Measurements from ENCODE around the gene SRRM2. TPM values are rescaled to one million over a fixed set of nuclear protein-coding genes. Genes with fewer than 3 reads are reported as not detected.

The SRRM2 gene
- total and polyA plus RNA-seq, 9 of the 15 experiments (the other 6 are each of a cell fraction or from before 2014, with no cell fraction given), result 26.7 to 563 (median 81.1) TPM

DNA sequence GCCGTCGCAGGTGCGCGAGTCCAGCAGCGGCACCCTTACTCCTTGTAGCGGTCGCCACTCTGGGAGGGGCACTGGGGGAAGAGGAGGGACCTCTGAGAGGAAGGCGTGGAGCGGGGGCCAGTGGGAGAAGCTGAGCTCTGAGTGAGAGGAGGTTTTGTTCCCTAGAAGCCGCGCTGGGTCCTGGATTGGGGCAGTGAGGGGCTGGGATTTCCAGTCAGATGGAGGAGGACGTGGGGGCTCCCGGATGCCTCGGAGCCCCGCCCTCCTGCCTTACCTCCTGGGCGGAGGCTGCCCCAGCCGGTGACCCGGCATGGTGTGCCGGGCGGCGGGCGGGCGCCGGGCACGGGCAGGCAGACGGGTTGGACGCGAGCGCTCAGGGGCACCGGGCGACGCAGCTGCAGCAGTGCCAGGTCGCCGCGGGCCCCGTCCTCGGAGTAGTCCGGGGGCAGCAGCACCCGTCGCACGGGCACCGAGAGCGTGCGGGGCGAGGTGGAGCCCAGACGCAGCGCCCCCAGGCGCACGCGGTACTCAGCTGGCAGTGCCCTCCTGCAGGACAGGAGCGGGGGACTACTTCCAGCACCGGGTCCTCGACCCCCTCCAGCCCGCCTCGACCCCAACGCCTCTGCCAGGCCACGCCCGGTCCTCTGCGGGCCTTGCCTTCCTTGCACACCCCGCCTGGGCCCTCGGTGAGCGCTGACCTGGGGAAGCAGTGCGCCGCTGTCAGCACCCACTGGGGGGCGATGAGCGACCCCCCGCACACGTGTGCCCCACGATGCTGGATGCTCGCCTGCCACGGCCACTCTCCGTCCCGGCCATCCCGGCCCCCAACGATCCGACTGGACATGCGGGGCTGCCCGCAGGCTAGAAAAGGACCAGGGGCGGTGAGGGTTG, 32.9 kb downstream of the SRRM2 start (continued):
- TF ChIP-seq, protein P1, sequence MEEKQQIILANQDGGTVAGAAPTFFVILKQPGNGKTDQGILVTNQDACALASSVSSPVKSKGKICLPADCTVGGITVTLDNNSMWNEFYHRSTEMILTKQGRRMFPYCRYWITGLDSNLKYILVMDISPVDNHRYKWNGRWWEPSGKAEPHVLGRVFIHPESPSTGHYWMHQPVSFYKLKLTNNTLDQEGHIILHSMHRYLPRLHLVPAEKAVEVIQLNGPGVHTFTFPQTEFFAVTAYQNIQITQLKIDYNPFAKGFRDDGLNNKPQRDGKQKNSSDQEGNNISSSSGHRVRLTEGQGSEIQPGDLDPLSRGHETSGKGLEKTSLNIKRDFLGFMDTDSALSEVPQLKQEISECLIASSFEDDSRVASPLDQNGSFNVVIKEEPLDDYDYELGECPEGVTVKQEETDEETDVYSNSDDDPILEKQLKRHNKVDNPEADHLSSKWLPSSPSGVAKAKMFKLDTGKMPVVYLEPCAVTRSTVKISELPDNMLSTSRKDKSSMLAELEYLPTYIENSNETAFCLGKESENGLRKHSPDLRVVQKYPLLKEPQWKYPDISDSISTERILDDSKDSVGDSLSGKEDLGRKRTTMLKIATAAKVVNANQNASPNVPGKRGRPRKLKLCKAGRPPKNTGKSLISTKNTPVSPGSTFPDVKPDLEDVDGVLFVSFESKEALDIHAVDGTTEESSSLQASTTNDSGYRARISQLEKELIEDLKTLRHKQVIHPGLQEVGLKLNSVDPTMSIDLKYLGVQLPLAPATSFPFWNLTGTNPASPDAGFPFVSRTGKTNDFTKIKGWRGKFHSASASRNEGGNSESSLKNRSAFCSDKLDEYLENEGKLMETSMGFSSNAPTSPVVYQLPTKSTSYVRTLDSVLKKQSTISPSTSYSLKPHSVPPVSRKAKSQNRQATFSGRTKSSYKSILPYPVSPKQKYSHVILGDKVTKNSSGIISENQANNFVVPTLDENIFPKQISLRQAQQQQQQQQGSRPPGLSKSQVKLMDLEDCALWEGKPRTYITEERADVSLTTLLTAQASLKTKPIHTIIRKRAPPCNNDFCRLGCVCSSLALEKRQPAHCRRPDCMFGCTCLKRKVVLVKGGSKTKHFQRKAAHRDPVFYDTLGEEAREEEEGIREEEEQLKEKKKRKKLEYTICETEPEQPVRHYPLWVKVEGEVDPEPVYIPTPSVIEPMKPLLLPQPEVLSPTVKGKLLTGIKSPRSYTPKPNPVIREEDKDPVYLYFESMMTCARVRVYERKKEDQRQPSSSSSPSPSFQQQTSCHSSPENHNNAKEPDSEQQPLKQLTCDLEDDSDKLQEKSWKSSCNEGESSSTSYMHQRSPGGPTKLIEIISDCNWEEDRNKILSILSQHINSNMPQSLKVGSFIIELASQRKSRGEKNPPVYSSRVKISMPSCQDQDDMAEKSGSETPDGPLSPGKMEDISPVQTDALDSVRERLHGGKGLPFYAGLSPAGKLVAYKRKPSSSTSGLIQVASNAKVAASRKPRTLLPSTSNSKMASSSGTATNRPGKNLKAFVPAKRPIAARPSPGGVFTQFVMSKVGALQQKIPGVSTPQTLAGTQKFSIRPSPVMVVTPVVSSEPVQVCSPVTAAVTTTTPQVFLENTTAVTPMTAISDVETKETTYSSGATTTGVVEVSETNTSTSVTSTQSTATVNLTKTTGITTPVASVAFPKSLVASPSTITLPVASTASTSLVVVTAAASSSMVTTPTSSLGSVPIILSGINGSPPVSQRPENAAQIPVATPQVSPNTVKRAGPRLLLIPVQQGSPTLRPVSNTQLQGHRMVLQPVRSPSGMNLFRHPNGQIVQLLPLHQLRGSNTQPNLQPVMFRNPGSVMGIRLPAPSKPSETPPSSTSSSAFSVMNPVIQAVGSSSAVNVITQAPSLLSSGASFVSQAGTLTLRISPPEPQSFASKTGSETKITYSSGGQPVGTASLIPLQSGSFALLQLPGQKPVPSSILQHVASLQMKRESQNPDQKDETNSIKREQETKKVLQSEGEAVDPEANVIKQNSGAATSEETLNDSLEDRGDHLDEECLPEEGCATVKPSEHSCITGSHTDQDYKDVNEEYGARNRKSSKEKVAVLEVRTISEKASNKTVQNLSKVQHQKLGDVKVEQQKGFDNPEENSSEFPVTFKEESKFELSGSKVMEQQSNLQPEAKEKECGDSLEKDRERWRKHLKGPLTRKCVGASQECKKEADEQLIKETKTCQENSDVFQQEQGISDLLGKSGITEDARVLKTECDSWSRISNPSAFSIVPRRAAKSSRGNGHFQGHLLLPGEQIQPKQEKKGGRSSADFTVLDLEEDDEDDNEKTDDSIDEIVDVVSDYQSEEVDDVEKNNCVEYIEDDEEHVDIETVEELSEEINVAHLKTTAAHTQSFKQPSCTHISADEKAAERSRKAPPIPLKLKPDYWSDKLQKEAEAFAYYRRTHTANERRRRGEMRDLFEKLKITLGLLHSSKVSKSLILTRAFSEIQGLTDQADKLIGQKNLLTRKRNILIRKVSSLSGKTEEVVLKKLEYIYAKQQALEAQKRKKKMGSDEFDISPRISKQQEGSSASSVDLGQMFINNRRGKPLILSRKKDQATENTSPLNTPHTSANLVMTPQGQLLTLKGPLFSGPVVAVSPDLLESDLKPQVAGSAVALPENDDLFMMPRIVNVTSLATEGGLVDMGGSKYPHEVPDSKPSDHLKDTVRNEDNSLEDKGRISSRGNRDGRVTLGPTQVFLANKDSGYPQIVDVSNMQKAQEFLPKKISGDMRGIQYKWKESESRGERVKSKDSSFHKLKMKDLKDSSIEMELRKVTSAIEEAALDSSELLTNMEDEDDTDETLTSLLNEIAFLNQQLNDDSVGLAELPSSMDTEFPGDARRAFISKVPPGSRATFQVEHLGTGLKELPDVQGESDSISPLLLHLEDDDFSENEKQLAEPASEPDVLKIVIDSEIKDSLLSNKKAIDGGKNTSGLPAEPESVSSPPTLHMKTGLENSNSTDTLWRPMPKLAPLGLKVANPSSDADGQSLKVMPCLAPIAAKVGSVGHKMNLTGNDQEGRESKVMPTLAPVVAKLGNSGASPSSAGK (IDR thresholded peaks at IDR 0.05), result peak; percentile 84
- TF ChIP-seq, protein P2, sequence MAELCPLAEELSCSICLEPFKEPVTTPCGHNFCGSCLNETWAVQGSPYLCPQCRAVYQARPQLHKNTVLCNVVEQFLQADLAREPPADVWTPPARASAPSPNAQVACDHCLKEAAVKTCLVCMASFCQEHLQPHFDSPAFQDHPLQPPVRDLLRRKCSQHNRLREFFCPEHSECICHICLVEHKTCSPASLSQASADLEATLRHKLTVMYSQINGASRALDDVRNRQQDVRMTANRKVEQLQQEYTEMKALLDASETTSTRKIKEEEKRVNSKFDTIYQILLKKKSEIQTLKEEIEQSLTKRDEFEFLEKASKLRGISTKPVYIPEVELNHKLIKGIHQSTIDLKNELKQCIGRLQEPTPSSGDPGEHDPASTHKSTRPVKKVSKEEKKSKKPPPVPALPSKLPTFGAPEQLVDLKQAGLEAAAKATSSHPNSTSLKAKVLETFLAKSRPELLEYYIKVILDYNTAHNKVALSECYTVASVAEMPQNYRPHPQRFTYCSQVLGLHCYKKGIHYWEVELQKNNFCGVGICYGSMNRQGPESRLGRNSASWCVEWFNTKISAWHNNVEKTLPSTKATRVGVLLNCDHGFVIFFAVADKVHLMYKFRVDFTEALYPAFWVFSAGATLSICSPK (IDR thresholded peaks at IDR 0.05; ENCODE audit: borderline replicate concordance), result no peak
- TF ChIP-seq, protein P3, sequence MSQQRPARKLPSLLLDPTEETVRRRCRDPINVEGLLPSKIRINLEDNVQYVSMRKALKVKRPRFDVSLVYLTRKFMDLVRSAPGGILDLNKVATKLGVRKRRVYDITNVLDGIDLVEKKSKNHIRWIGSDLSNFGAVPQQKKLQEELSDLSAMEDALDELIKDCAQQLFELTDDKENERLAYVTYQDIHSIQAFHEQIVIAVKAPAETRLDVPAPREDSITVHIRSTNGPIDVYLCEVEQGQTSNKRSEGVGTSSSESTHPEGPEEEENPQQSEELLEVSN (IDR thresholded peaks at IDR 0.05; ENCODE audit: borderline replicate concordance in 1 of 2, extremely low read depth in 1 of 2, insufficient read depth in 1 of 2, insufficient read length in 1 of 2, low read depth in 1 of 2, low read length in 1 of 2, poor library complexity in 1 of 2, severe bottlenecking in 1 of 2), result peak; percentile 34 to 71
- no peak for TF ChIP-seq COPS2 (conservative IDR thresholded peaks at IDR 0.05)
- TF ChIP-seq, protein P4, sequence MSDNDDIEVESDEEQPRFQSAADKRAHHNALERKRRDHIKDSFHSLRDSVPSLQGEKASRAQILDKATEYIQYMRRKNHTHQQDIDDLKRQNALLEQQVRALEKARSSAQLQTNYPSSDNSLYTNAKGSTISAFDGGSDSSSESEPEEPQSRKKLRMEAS (CRISPR knock-in tag; IDR thresholded peaks at IDR 0.05), result 0 out of 2 replicates have a peak, but pooled peaks have one; percentile 43
- TF ChIP-seq MYC (IDR thresholded peaks at IDR 0.05; ENCODE audit: low read depth, low read length), result peak; percentile 33; the same call in 1 of the 2 replicates
- no peak for TF ChIP-seq MYC (CRISPR knock-in tag; IDR thresholded peaks at IDR 0.05; ENCODE audit: borderline replicate concordance, low read depth)
- TF ChIP-seq, protein P5, sequence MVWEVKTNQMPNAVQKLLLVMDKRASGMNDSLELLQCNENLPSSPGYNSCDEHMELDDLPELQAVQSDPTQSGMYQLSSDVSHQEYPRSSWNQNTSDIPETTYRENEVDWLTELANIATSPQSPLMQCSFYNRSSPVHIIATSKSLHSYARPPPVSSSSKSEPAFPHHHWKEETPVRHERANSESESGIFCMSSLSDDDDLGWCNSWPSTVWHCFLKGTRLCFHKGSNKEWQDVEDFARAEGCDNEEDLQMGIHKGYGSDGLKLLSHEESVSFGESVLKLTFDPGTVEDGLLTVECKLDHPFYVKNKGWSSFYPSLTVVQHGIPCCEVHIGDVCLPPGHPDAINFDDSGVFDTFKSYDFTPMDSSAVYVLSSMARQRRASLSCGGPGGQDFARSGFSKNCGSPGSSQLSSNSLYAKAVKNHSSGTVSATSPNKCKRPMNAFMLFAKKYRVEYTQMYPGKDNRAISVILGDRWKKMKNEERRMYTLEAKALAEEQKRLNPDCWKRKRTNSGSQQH (CRISPR knock-in tag; IDR thresholded peaks at IDR 0.05), result no peak
